IPS-15b (cell line): ENCODE measurements around the gene FAM47E.
"Not testable (repeated sequence)": the region's sequence is repeated elsewhere in the genome, so short reads cannot be mapped to it uniquely, and the experiment has no call there.

Experiments
- H3K27me3 ChIP-seq: one replicate; pipeline ENCODE4 v1.6.1; 2013; ENCODE audit warnings: low read length; ENCODE audit not compliant: control insufficient read depth, insufficient read depth
- H3K36me3 ChIP-seq: one replicate; pipeline ENCODE4 v1.6.1; 2013; ENCODE audit warnings: low read length; ENCODE audit not compliant: control insufficient read depth, insufficient read depth
- H3K4me1 ChIP-seq: one replicate; pipeline ENCODE4 v1.6.1; 2013; ENCODE audit warnings: mild to moderate bottlenecking, low read length; ENCODE audit not compliant: control insufficient read depth, insufficient read depth
- H3K4me3 ChIP-seq: one replicate; pipeline ENCODE4 v1.5.1; 2013; ENCODE audit warnings: low read depth, low read length
- H3K9ac ChIP-seq: one replicate; pipeline ENCODE4 v1.6.1; 2013; ENCODE audit warnings: low read depth, mild to moderate bottlenecking, low read length
- H3K9me3 ChIP-seq: one replicate; pipeline ENCODE4 v1.6.1; 2013; ENCODE audit warnings: mild to moderate bottlenecking, low read length; ENCODE audit not compliant: control insufficient read depth, insufficient read depth

Gene FAM47E

GRCh38 chr4:76287811-76288210, 36.3 kb downstream of the FAM47E start:
- not testable (repeated sequence) for H3K4me3 ChIP-seq, H3K27me3 ChIP-seq, H3K9ac ChIP-seq, H3K36me3 ChIP-seq, H3K9me3 ChIP-seq, H3K4me1 ChIP-seq

GRCh38 chr4:76292730-76293129, 41.2 kb downstream of the FAM47E start:
- H3K27me3 ChIP-seq: no peaks in the 10 kb centered on the region
- no peaks in the 10 kb centered on the region for H3K36me3 ChIP-seq
- H3K4me1 ChIP-seq: no peaks in the 10 kb centered on the region
- H3K9ac ChIP-seq: no peak overlapping the region
- H3K4me3 ChIP-seq: no peak overlapping the region
- no peaks in the 10 kb centered on the region for H3K9me3 ChIP-seq

GRCh38 chr4:76293772-76294171, 42.3 kb downstream of the FAM47E start:
- no peaks in the 10 kb centered on the region for H3K36me3 ChIP-seq
- no peaks in the 10 kb centered on the region for H3K4me1 ChIP-seq
- no peak overlapping the region for H3K9ac ChIP-seq
- H3K4me3 ChIP-seq: no peak overlapping the region
- no peaks in the 10 kb centered on the region for H3K9me3 ChIP-seq
- no peaks in the 10 kb centered on the region for H3K27me3 ChIP-seq

DNA sequence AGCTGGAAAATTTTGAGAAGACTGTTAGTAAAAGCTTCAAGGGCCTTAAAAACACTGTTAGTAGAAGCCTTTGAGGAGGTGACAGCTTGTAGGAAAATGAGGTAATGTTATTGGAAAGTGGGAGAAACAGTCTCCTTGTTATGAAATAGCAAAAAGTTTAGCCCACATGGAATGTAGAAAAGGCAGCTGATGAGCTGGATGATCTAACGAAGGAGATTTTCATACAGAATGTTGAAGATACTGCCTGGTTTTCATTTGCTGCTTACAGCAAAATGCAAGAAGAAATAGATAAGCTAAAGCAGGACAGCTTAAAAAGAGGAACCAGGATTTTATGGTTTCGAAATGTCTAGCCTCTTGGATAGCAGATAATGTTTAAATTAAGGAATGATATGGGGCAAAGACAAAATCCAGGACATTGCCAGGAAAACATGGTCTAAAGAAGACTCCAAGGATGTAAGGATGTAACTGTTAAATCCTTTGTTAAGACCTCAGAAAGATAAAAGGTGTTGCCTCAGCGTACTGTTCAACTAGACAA, 44.8 kb downstream of the FAM47E start:
- no peaks in the 10 kb centered on the region for H3K4me1 ChIP-seq
- no peaks in the 10 kb centered on the region for H3K36me3 ChIP-seq
- no peak overlapping the region for H3K4me3 ChIP-seq
- no peaks in the 10 kb centered on the region for H3K9me3 ChIP-seq
- H3K9ac ChIP-seq: no peak overlapping the region
- H3K27me3 ChIP-seq: no peaks in the 10 kb centered on the region

DNA sequence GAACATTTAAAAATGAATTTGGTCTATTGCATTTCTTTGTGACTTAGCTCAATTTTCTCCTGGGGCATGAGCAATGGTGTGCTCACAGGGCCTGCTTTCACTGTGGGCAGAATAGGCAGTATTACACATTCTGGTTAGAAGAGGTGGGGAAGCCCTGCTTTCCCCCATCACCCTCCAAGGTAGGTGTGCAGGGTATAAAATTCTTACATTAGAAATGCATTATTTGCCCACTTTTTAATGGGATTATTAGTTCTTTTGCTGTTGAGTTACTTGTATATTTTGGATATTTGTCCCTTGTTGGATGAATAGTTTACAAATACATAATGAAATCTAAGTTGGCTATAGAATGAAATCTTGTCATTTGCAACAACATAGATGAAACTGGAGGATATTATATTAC, 46.7 kb downstream of the FAM47E start:
- Histone ChIP-seq H3K9me3 (no peaks in the 10 kb centered on the region), H3K9ac (no peak overlapping the region), H3K4me3 (no peak overlapping the region), H3K36me3 (no peaks in the 10 kb centered on the region), H3K27me3 (no peaks in the 10 kb centered on the region), H3K4me1 (no peaks in the 10 kb centered on the region)

GRCh38 chr4:76300012-76300411, 48.5 kb downstream of the FAM47E start:
- Histone ChIP-seq H3K27me3 (peaks cover 5% of the 10 kb centered on the region), H3K9me3 (no peaks in the 10 kb centered on the region), H3K36me3 (no peaks in the 10 kb centered on the region), H3K4me3 (no peak overlapping the region), H3K4me1 (no peaks in the 10 kb centered on the region), H3K9ac (no peak overlapping the region)

DNA sequence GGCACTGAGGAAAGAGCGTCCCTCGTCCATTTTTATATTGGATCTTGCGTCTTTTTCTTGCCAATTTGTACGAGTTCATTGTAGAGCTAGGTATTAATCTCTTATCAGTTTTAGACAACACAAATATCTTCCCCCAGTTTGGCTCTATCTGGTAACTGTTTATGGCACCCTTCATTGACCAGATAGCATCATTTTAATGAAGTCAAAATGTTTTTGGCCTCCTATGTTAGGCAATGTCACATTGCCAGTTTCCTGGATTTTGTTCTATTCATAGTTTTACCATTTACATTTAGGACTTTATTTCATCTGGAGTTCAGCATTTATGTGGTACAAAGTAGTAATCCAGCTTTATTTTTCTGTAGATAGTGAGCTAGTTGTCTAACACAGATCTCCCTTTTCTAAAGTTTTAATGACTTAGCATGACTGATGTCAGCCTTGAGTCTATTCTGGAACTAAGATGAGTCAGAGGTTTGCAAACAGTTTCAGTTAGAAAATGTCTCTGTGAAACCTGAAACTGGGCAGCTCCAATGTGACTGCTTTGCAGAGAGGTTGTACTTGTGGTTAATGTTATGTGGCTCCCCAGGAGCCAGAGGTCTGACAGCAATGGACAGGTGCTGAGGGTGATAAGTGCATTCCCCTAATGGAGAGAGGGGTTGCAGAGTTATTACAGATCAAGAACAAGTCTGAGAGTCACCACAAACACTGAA, 49.7 kb downstream of the FAM47E start:
- no peaks in the 10 kb centered on the region for H3K36me3 ChIP-seq
- H3K27me3 ChIP-seq: peaks cover 15% of the 10 kb centered on the region
- no peak overlapping the region for H3K4me3 ChIP-seq
- H3K4me1 ChIP-seq: no peaks in the 10 kb centered on the region
- no peak overlapping the region for H3K9ac ChIP-seq
- no peaks in the 10 kb centered on the region for H3K9me3 ChIP-seq

GRCh38 chr4:76301775-76302162, 50.2 kb downstream of the FAM47E start:
- Histone ChIP-seq H3K9ac (no peak overlapping the region), H3K4me3 (no peak overlapping the region), H3K9me3 (no peaks in the 10 kb centered on the region), H3K36me3 (no peaks in the 10 kb centered on the region), H3K27me3 (peaks cover 15% of the 10 kb centered on the region), H3K4me1 (no peaks in the 10 kb centered on the region)

- Histone ChIP-seq H3K36me3 (no peaks in the 10 kb centered on the region), H3K9me3 (no peaks in the 10 kb centered on the region), H3K4me1 (no peaks in the 10 kb centered on the region), H3K4me3 (no peak overlapping the region), H3K27me3 (peaks cover 15% of the 10 kb centered on the region), H3K9ac (no peak overlapping the region)
Observed at GRCh38 chr4:76302826-76303438, 51.4 kb downstream of the FAM47E start.

GRCh38 chr4:76305033-76305687, 53.6 kb downstream of the FAM47E start:
- H3K4me1 ChIP-seq: no peaks in the 10 kb centered on the region
- H3K36me3 ChIP-seq: no peaks in the 10 kb centered on the region
- no peak overlapping the region for H3K4me3 ChIP-seq
- H3K9me3 ChIP-seq: no peaks in the 10 kb centered on the region
- H3K9ac ChIP-seq: no peak overlapping the region
- H3K27me3 ChIP-seq: peaks cover 15% of the 10 kb centered on the region

DNA sequence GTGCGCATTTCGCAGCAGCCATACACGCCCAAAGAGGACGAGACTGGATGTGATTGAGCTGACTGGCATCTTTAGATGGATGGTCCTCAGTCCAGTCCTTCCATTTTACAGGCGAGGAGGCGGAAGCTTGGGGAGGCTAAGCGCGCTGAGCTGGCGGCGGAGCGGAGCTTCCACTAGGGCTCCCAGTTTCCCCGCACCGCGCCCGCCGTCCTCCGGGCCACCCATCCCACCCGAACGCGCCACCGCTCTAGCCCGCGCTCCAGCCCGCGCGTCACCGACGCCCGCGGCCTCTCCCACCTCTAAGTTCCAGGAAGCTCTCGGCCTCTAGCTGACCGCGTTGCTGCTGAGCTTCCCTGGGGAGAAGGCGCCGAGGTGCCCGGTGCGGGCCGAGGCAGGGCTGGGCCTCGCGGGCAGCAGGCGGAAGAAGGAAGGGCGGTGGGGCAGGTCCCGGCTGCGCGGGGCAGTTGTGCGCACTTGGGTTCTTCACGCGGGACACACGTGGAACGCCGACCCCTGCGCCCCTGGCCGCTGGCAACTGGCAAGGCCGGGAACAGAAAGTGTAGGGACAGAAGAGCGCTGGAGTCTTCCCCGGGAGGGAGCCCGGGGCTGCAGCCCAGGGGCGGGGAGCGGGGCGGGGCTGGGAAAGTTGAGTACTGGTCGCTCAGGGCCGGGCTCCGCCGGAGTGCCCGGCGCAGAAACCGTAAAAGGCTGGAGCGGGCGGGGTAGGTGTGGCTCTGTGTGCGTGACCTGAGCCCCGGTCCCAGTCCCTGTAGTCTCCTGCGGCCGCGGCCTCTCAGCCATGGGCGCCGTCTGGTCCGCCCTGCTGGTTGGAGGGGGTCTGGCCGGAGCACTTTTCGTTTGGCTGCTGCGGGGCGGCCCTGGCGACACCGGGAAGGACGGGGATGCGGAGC, 54.7 kb downstream of the FAM47E start, which contains the start of gene STBD1:
Gene STBD1 (plus strand): TSS at position 763 of the 911 bp plus-strand sequence. CDS start 37 bp downstream, at position 800.
- H3K4me1 ChIP-seq: no peaks in the 10 kb centered on the region
- peaks cover 15% of the 10 kb centered on the region for H3K27me3 ChIP-seq
- H3K4me3 ChIP-seq: peak within 1 kb of the TSS; percentile 93
- no peaks in the 10 kb centered on the region for H3K9me3 ChIP-seq
- no peaks in the 10 kb centered on the region for H3K36me3 ChIP-seq
- peak within 1 kb of the TSS; percentile 80 for H3K9ac ChIP-seq
